HG02943 (cell line): Measurements from ENCODE around the gene RIIAD1.
"Not testable (repeated sequence)": the region's sequence is repeated elsewhere in the genome, so short reads cannot be mapped to it uniquely, and the experiment has no call there.

Experiments
- ATAC-seq: cut with Tn5 transposase; IDR thresholded peaks from one replicate; pipeline ENCODE4 v1.9.1; 2021; ENCODE audit warnings: mild to moderate bottlenecking, low read depth, moderate library complexity; ENCODE audit not compliant: unreplicated experiment

RIIAD1 gene

DNA sequence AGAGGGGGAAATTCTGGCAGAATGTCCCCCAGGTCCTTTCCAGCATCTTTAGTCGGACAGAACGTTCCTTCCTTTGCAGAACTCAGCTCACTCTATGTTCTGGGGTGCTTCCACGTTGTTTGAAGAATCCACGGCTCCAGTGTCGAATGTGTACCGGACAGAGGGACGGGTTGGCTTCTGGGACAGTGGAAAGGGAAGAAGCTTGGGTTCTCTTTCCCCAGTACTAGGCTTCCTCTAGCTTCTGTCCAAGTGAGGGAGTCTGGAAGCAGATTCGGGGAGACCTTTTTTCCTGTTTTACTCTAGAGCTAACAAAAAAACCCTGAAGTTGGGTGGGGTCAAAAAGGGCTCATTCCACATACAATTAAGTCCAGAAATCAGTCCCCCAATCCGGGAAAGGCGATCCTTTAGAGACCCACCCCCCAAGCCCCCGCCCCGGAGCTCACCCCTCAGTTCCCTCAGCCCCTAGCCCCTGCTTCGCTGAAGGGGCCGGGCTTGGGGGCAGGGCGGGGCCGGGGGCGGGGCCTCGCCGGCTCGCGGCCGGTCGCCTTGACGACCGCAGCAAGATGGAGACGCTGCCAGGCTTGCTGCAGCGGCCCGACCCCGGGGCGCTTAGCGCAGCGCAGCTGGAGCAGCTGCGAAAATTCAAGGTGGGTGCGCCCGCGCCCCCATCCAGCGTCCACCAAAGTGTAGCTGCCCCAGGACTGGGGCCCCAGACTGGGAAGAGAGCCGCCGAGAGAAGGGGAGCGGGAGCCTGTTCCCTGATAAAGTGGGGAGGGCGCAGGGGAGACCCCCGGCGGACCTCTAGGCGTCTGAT is at the start of gene RIIAD1:
RIIAD1 (plus strand) TSS at position 549 of the 814 bp plus-strand sequence; CDS start at position 564, 15 bp downstream.
- no peak for ATAC-seq

DNA sequence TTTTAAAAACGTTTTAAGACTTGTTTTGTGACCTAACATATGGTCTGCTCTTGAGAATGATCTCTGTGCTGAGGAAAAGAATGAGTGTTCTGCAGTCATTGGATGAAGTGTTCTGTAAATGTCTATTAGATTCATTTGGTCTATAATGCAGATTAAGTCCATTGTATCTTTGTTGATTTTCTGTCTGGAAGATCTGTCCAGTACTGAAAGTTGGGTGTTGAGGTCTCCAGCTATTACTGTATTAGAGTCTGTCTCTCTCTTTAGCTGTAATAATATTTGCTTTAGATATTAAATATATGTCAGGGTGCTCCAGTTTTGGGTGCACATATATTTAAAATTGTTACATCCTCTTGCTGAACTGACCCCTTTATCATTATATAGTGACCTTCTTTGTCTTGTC is 47.9 kb upstream of the RIIAD1 start:
- no peak for ATAC-seq

- no peak for ATAC-seq
Measured at GRCh38 chr1:151680391-151680790, 40.9 kb upstream of the RIIAD1 start.

DNA sequence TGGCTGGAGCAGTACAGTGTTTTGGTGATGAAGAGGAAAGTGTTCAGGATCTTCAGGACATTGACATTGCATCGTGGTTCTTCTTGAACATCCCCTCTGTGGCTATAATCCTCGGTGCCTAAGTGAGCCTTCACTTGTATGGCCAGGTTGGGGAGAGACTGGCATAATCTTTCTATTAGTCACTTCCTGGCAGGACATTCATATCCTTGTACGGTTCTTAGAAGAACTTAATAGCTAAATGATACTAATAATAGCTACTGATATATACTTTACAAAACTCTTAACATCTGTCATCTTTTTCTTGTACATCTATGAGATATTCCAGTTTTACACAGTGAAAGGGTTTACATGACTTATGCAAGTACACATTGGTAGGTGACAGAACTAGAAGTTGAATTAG is 40.5 kb upstream of the RIIAD1 start:
- ATAC-seq: no peak

DNA sequence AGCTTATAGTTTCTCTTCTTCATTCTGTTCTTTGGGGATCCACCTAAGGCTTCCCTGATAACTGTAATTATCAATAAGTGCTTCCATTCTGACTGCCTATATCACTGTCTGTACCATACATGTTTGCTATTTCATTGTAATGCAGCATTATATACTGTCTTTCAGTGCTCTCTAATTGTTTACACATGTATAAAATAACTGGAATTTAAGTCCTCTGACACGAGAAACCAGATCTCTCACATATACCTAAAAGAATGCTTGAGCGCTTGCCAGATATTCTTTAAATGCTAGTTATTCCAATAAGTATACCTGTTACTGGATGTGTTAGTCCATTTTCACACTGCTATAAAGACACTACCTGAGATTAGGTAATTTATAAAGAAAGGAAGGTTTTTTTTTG is 39.4 kb upstream of the RIIAD1 start:
- no peak for ATAC-seq

DNA sequence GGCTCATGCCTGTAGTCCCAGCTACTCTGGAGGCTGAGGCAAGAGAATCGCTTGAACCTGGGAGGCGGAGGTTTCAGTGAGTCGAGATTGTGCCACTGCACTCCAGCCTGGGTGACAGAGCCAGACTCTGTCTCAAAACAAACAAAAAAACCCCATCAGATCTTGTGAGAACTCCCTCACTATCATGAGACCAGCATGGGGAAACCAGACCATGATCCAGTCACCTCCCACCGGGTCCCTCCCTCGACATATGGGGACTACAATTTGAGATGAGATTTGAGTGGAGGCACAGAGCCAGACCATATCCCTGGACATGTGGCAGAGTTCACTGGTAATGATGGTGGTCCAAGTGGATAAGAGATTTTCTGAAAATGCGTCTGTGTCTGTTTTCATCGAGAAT is 38.4 kb upstream of the RIIAD1 start:
- ATAC-seq: not testable (repeated sequence)

- no peak for ATAC-seq
Measured at GRCh38 chr1:151684128-151684527, 37.2 kb upstream of the RIIAD1 start.

DNA sequence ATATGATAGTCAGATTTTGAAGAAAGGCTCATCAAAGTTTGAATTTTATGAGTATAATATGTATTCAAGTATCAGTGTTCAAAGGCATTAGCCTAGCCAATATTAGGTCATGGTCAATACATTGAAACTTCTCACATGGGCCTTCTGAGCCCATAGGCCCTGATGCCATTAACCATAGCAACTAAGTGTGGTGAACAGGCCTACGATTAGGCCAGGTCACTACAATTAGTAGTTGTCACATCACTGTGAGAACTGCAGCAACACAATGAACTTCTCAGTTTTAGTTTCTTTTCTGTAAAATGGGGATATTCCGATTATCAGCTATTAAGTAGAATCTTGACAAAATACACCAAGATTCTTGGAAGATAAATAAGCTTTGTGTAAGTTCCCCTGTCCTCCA is 34.8 kb upstream of the RIIAD1 start:
- ATAC-seq: no peak

DNA sequence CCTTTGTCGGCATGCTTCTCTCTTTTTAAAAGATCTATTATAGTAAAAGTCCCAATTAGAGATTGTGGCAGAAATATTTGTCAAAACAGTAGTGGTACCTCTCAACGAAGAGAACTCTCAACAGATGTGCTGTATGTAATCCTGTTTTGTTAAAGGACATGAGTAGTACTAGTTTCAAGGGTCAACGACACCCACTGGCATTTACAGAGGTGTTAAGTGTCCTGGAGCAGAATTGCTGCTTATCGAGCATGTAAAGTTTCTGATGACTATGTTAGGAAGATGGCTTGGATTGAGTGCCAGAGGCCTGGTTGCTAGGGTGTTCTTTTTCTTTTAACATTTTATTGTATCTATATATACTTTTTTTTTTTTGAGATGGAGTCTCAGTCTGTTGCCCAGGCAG is 31.8 kb upstream of the RIIAD1 start:
- no peak for ATAC-seq

DNA sequence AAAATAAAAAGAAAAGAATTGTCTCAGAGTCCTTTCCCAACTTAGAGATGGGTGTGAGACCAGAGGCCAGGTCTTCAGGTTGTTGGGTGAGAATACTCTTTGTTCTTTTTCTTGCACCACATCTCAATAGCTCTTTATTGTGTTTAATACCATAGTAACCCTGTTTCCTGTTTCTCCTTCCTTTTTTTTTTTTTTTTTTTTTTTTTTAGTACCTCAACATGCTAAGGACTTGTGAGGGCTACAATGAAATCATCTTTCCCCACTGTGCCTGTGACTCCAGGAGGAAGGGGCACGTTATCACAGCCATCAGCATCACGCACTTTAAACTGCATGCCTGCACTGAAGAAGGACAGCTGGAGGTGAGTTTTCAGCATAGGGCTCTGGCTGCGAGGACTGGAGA is 29.1 kb upstream of the RIIAD1 start:
- no peak for ATAC-seq

GRCh38 chr1:151693057-151693651 is 28.2 kb upstream of the RIIAD1 start:
- no peak for ATAC-seq

DNA sequence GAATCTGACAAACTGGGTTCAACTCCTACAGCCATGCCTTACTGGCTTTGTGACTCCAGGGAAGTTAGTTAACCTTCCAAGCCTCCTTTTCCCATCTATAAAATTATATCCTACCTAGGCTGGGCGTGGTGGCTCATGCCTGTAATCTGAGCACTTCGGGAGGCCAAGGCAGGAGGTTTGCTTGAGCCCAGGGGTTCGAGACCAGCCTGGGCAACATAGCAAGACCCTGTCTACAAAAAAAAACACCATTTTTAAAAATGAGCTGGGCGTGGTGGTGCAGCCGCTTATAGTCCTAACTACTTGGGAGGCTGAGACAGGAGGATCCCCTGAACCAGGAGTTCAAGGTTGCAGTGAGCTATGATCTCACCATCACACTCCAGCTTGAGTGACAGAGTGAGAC is 19.8 kb upstream of the RIIAD1 start:
- ATAC-seq: no peak

GRCh38 chr1:151702936-151703335 is 18.4 kb upstream of the RIIAD1 start:
- ATAC-seq: no peak

DNA sequence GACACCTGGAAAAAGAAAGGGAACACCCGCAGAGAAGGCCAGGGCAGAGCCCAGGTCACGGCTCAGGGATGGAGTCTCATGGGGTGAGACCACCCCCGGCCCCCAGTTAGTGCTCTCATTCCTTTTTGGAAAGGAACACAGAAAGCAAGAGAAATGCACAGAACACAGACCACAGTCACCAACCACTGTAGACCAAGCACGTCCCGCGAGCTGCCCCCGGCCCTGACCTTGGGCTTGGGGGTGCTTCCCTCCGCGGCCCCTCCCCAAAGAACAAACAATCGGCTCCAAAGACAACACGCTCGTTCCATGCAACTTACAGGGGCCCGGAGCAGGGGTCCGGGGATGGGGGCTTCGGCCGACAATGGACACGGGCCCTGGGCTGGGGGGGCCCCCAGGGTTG is 17.5 kb upstream of the RIIAD1 start:
- ATAC-seq: no peak

DNA sequence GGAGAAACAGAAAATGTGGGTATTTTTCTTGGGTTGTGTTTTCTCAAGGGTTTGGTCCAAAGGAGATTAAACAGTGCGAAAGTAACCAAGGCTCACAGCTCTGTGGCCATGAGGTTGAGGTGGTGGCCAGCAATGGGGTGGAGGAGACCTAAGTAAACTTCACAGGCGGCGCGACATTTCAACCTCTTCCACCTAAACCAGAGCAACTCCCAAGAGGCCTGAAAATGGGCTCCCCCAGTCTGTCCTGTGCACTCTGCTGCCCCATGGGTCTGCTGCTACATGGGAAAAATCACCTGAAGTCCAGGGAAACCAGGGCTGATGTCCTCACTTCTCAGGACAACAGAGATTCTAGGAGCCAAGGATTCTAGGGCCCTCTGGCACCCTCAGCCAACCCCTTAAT is 17.1 kb upstream of the RIIAD1 start:
- no peak for ATAC-seq

DNA sequence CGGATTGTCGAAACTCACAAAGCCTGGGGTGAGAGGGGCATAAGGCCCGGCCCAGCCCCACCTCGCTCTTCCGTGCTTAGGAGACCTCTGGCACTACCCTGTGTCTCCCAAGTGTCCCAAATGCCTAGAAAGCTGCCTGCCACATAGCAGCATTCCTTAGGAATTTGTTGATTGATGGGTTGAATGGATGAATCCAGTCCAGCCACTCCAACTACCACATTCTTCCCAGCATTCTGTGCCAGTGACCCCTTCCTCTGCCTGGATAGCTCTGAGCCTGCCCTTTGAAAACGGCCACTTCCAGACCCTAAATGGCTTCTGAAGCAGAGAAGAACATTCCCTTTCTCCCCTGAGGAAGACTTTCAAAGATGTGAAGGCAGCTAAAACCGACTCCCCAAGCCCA is 16.2 kb upstream of the RIIAD1 start:
- no peak for ATAC-seq

- no peak for ATAC-seq
Measured at GRCh38 chr1:151705753-151706463, 15.4 kb upstream of the RIIAD1 start.

GRCh38 chr1:151706464-151707415 is 14.6 kb upstream of the RIIAD1 start:
- no peak for ATAC-seq

GRCh38 chr1:151707541-151708065 is 13.7 kb upstream of the RIIAD1 start:
- ATAC-seq: no peak

GRCh38 chr1:151708891-151709290 is 12.4 kb upstream of the RIIAD1 start:
- ATAC-seq: no peak
